Upper lobe of left lung (tissue), 4 donors: ENCODE results near the gene RAB13.

Experiments used
- POLR2A ChIP-seq, 4 donors: fragments of 450-650 bp; IDR thresholded peaks; one replicate each; pipeline ENCODE4 v1.5.1; 2016 to 2017; ENCODE audit warnings: antibody characterized with exemption in 4 of 4, mild to moderate bottlenecking in 2 of 4
- TF ChIP-seq, protein P1 (sequence below), 6 experiments: fragments of 450-650 bp in 4 of 6; fragments of 200-600 bp in 2 of 6; sonication (generic) in 2 of 6; IDR thresholded peaks; one replicate each; pipeline ENCODE4 v1.5.1; 2016 to 2019; ENCODE audit warnings: antibody characterized with exemption in 6 of 6

DNA sequence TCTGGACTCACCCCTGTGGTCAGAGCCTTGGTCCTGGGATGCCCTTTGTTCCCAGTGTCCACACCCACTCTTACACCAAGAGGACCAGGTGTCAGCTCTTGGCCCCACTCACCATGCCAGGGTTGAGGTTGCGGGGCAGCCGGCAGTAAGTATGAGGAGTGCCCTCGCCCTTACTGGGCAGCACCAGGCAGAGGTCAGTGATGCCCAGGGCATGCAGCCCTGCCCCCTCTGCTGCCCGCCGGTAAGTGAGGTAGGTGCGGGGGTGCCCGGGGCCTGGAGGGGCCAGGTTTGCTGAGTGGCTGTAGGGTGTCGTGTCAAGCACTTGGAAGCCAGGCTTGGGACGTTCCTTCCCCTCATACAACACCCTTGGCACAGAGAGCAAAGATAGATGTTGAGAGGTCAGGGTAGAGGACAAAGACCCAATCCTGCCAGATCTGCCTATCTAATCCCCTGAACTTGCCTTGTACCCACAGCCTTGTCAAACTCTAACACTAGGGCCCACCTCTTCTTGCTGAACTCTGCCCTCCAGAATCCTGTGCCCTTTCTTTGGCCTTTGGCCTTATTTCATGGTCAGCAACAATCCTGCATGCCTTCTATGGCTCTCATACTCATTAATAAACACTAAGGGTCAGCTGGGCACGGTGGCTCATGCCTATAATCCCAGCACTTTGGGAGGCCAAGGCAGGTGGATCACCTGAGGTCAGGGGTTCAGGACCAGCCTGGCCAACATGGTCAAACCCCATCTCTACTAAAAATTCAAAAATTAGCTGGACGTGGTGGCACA lies 43.2 kb downstream of the RAB13 start:
- TF ChIP-seq, protein P1, sequence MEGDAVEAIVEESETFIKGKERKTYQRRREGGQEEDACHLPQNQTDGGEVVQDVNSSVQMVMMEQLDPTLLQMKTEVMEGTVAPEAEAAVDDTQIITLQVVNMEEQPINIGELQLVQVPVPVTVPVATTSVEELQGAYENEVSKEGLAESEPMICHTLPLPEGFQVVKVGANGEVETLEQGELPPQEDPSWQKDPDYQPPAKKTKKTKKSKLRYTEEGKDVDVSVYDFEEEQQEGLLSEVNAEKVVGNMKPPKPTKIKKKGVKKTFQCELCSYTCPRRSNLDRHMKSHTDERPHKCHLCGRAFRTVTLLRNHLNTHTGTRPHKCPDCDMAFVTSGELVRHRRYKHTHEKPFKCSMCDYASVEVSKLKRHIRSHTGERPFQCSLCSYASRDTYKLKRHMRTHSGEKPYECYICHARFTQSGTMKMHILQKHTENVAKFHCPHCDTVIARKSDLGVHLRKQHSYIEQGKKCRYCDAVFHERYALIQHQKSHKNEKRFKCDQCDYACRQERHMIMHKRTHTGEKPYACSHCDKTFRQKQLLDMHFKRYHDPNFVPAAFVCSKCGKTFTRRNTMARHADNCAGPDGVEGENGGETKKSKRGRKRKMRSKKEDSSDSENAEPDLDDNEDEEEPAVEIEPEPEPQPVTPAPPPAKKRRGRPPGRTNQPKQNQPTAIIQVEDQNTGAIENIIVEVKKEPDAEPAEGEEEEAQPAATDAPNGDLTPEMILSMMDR (IDR thresholded peaks at IDR 0.05), result no peak
- no peak for TF ChIP-seq POLR2A (IDR thresholded peaks at IDR 0.05)
